GM13977 (cell line): ENCODE measurements around the gene VPS54.
A peak's percentile ranks its signal among the peaks of the same experiment; 100 is the strongest.
"Not testable (repeated sequence)": the region's sequence is repeated elsewhere in the genome, so short reads cannot be mapped to it uniquely, and the experiment has no call there.

Experiments used
- DNase-seq: peaks from one replicate; pipeline ENCODE4 v3.0.0; 2012; ENCODE audit warnings: low spot score
- CTCF ChIP-seq: IDR thresholded peaks from 2 replicates; pipeline ENCODE4 v1.5.1; 2012; ENCODE audit warnings: mild to moderate bottlenecking, control low read depth; ENCODE audit not compliant: insufficient read depth; ENCODE audit errors: extremely low read depth, missing control alignments
- in situ Hi-C: fragments of 300-500 bp; cut with MboI; formaldehyde crosslinking; loops from one replicate; pipeline ENCODE4 v1.12.0; 2022; ENCODE audit warnings: low sequenced_read_pairs, low pct_unique_long_range_greater_than_20kb, mixed read lengths, inconsistent platforms; ENCODE audit not compliant: unreplicated experiment

VPS54 gene

GRCh38 chr2:63982335-63982734 lies 36.9 kb downstream of the VPS54 start:
- in situ Hi-C loops: no loop called here
- DNase-seq: no peak
- TF ChIP-seq CTCF: no peak

- no peak for TF ChIP-seq CTCF
- no peak for DNase-seq
- in situ Hi-C loops: no loop called here
Observed at GRCh38 chr2:63981702-63982103, 37.5 kb downstream of the VPS54 start.

- in situ Hi-C loops: no loop called here
- no peak for DNase-seq
- no peak for TF ChIP-seq CTCF
Observed at GRCh38 chr2:63980794-63981193, 38.4 kb downstream of the VPS54 start.

- no peak for TF ChIP-seq CTCF
- in situ Hi-C loops: no loop called here
- peak; percentile 42 for DNase-seq
Observed at GRCh38 chr2:63977904-63978303, 41.3 kb downstream of the VPS54 start.

- no peak for TF ChIP-seq CTCF
- DNase-seq: no peak
- in situ Hi-C loops: no loop called here
Observed at GRCh38 chr2:63976125-63976510, 43.1 kb downstream of the VPS54 start.

GRCh38 chr2:63975437-63976124 lies 43.6 kb downstream of the VPS54 start:
- in situ Hi-C loops: no loop called here
- TF ChIP-seq CTCF: no peak
- no peak for DNase-seq

GRCh38 chr2:63975036-63975435 lies 44.2 kb downstream of the VPS54 start:
- in situ Hi-C loops, DNase-seq: not testable (repeated sequence)
